Neural cell (in vitro differentiated cells): ENCODE results near the gene SPOCK3. TPM values are rescaled to one million over a fixed set of nuclear protein-coding genes. Genes with fewer than 3 reads are reported as not detected.

Experiments used
- H2AFZ ChIP-seq: fragments of 200-600, 300-800 bp; sonication (generic), shearing (Covaris generic); 2 replicates; pipeline ENCODE4 v1.6.0; 2014; ENCODE audit warnings: low read depth, mild to moderate bottlenecking, antibody characterized with exemption, low read length, moderate library complexity
- H3F3A ChIP-seq: fragments of 200-600 bp; shearing (Covaris generic); 2 replicates; pipeline ENCODE4 v1.6.1; 2016; ENCODE audit warnings: mild to moderate bottlenecking, moderate library complexity, mixed read lengths, antibody characterized with exemption, low read length; ENCODE audit not compliant: insufficient read depth, poor library complexity, severe bottlenecking
- H3K27ac ChIP-seq: fragments of 200-600, 300-800 bp; sonication (generic), shearing (Covaris generic); 2 replicates; pipeline ENCODE4 v1.5.1; 2014; ENCODE audit warnings: mild to moderate bottlenecking, low read length, moderate library complexity
- H3K27me3 ChIP-seq: fragments of 300-800, 200-600 bp; sonication (generic), shearing (Covaris generic); 2 replicates; pipeline ENCODE4 v1.6.0; 2014; ENCODE audit warnings: mild to moderate bottlenecking, low read depth, low read length, moderate library complexity; ENCODE audit not compliant: insufficient read depth
- H3K36me3 ChIP-seq: fragments of 300-800, 200-600 bp; sonication (generic), shearing (Covaris generic); 2 replicates; pipeline ENCODE4 v1.5.1; 2014; ENCODE audit warnings: mild to moderate bottlenecking, antibody characterized with exemption, low read length, moderate library complexity; ENCODE audit not compliant: insufficient read depth
- H3K4me2 ChIP-seq: fragments of 300-800, 200-600 bp; sonication (generic), shearing (Covaris generic); 2 replicates; pipeline ENCODE4 v1.6.0; 2014; ENCODE audit warnings: mild to moderate bottlenecking, low read length
- H3K4me3 ChIP-seq: fragments of 300-800, 200-600 bp; sonication (generic), shearing (Covaris generic); 2 replicates; pipeline ENCODE4 v1.5.1; 2014; ENCODE audit warnings: mild to moderate bottlenecking, low read length, moderate library complexity
- H3K79me2 ChIP-seq: fragments of 200-600 bp; shearing (Covaris generic); replicated peaks from 2 replicates; pipeline ENCODE4 v1.6.0; 2014; ENCODE audit warnings: mild to moderate bottlenecking, low read length, moderate library complexity; ENCODE audit not compliant: insufficient read depth
- H3K9ac ChIP-seq: fragments of 300-800, 200-600 bp; sonication (generic), shearing (Covaris generic); 2 replicates; pipeline ENCODE4 v1.6.1; 2016; ENCODE audit warnings: mild to moderate bottlenecking, low read length, mixed read lengths
- H3K9me2 ChIP-seq: fragments of 200-600 bp; shearing (Covaris generic); 2 replicates; pipeline ENCODE4 v1.6.1; 2016; ENCODE audit warnings: mild to moderate bottlenecking, low read length, mixed read lengths; ENCODE audit not compliant: insufficient read depth
- H3K9me3 ChIP-seq: fragments of 200-600, 300-800 bp; sonication (generic), shearing (Covaris generic); 2 replicates; pipeline ENCODE4 v1.6.1; 2016; ENCODE audit warnings: mild to moderate bottlenecking, mixed run types, low read length, moderate library complexity, mixed read lengths
- H4K20me1 ChIP-seq: fragments of 200-600 bp; shearing (Covaris generic); 2 replicates; pipeline ENCODE4 v1.6.1; 2016; ENCODE audit warnings: mild to moderate bottlenecking, mixed run types; ENCODE audit not compliant: insufficient read depth
- CTCF ChIP-seq: fragments of 450-650 bp; IDR thresholded peaks from 2 replicates; pipeline ENCODE4 v1.5.1; 2014; ENCODE audit warnings: antibody characterized with exemption, mild to moderate bottlenecking, moderate library complexity; ENCODE audit not compliant: poor library complexity, severe bottlenecking
- EP300 ChIP-seq: fragments of 450-650 bp; conservative IDR thresholded peaks from 2 replicates; pipeline ENCODE4 v1.6.1; 2014; ENCODE audit warnings: antibody characterized with exemption, mild to moderate bottlenecking, moderate library complexity; ENCODE audit not compliant: poor library complexity, severe bottlenecking
- EZH2 ChIP-seq: fragments of 200-600, 300-800 bp; shearing (Covaris generic), sonication (generic); IDR thresholded peaks from 2 replicates; pipeline ENCODE4 v1.6.1; 2014; ENCODE audit warnings: antibody characterized with exemption, low read length, borderline replicate concordance, mild to moderate bottlenecking; ENCODE audit not compliant: insufficient read depth, poor library complexity, severe bottlenecking
- MXI1 ChIP-seq: fragments of 450-650 bp; conservative IDR thresholded peaks from 2 replicates; pipeline ENCODE4 v1.6.1; 2014; ENCODE audit warnings: antibody characterized with exemption, mild to moderate bottlenecking; ENCODE audit not compliant: poor library complexity, severe bottlenecking
- POLR2AphosphoS5 ChIP-seq: IDR thresholded peaks from 2 replicates; pipeline ENCODE4 v1.6.1; 2012
- RAD21 ChIP-seq: fragments of 450-650 bp; conservative IDR thresholded peaks from 2 replicates; pipeline ENCODE4 v1.6.1; 2014; ENCODE audit warnings: antibody characterized with exemption, mild to moderate bottlenecking, moderate library complexity
- REST ChIP-seq: IDR thresholded peaks from 2 replicates; pipeline ENCODE4 v1.6.1; 2012; ENCODE audit warnings: borderline replicate concordance
- SMC3 ChIP-seq: fragments of 450-650 bp; conservative IDR thresholded peaks from 2 replicates; pipeline ENCODE4 v1.6.1; 2014; ENCODE audit warnings: antibody characterized with exemption, mild to moderate bottlenecking, moderate library complexity; ENCODE audit not compliant: poor library complexity
- TAF1 ChIP-seq: IDR thresholded peaks from 2 replicates; pipeline ENCODE4 v1.6.1; 2012; ENCODE audit warnings: low read depth
- polyA plus RNA-seq: library from polyadenylated mRNA; depleted of rRNA; stranded (reverse); fragments of >200 nt; gene quantifications from 2 replicates; pipeline ENCODE4 v1.2.3, GENCODE V29; 2014

The SPOCK3 gene
- polyA plus RNA-seq, 1 donor from 2014 or later = 7.9 TPM

GRCh38 chr4:167230744-167231143 is 3.5 kb downstream of the SPOCK3 start:
- Histone ChIP-seq H3K4me2 (no peak overlapping the region), H3K9me2 (no peaks in the 10 kb centered on the region), H3K79me2 (no peaks in the 10 kb centered on the region), H3K27ac (no peak overlapping the region), H3F3A (no peaks in the 10 kb centered on the region), H3K9me3 (no peaks in the 10 kb centered on the region), H3K9ac (no peak overlapping the region), H3K36me3 (no peaks in the 10 kb centered on the region), H3K27me3 (peaks cover 24% of the 10 kb centered on the region), H4K20me1 (no peaks in the 10 kb centered on the region), H2AFZ (no peak overlapping the region), H3K4me3 (no peak overlapping the region)
- TF ChIP-seq TAF1 = no peak
- no peak for TF ChIP-seq POLR2AphosphoS5
- TF ChIP-seq SMC3 = no peak
- no peak for TF ChIP-seq MXI1
- no peak for TF ChIP-seq EP300
- no peak for TF ChIP-seq CTCF
- no peak for TF ChIP-seq EZH2
- TF ChIP-seq REST = no peak
- no peak for TF ChIP-seq RAD21

- Histone ChIP-seq H3K79me2 (no peaks in the 10 kb centered on the region), H4K20me1 (no peaks in the 10 kb centered on the region), H3K9me2 (no peaks in the 10 kb centered on the region), H3F3A (no peaks in the 10 kb centered on the region), H3K4me3 (no peak overlapping the region), H3K27ac (no peak overlapping the region), H3K9me3 (no peaks in the 10 kb centered on the region), H3K27me3 (no peaks in the 10 kb centered on the region), H3K9ac (no peak overlapping the region), H3K4me2 (no peak overlapping the region), H2AFZ (no peak overlapping the region), H3K36me3 (no peaks in the 10 kb centered on the region)
- TF ChIP-seq POLR2AphosphoS5 (no peak), CTCF (no peak), REST (no peak), RAD21 (no peak), EZH2 (no peak), TAF1 (no peak), EP300 (no peak), SMC3 (no peak), MXI1 (no peak)
These were observed 12.2 kb downstream of the SPOCK3 start for GRCh38 chr4:167222099-167222498.
